ENCODE results near the gene MOBP.
"Not testable (repeated sequence)": the region's sequence is repeated elsewhere in the genome, so short reads cannot be mapped to it uniquely, and the experiment has no call there.

MOBP gene

DNA sequence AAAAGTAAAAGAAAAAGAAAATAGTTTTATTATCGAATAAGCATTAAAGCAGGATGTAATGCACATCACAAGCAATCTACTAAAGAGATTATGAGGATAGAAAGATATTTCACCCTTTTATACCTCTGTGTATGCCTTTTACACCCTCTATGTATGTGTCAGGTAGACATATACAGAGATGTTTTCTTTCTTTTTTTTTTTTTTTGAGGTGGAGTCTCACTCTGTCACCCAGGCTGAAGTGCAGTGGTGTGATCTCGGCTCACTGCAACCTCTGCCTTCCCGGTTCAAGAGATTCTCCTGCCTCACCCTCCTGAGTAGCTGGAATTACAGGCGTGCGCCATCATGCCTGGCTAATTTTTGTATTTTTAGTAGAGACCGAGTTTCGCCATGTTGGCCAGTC, 13.6 kb upstream of the MOBP start:
- H3K4me2 ChIP-seq (ENCODE audit: low read length); H3K4me3 ChIP-seq (ENCODE audit: low read length); H2BK120ac ChIP-seq (ENCODE audit: low read depth, low read length); H3K23ac ChIP-seq (ENCODE audit: low read length); DNase-seq; H3K4me1 ChIP-seq (ENCODE audit: control insufficient read depth, low read depth, low read length); H3K27ac ChIP-seq (ENCODE audit: low read depth, low read length); H3K79me1 ChIP-seq (ENCODE audit: low read length); H2AK5ac ChIP-seq (ENCODE audit: low read length); H2BK15ac ChIP-seq (replicated peaks; ENCODE audit: low read depth); H3K56ac ChIP-seq (ENCODE audit: low read length); H3K27me3 ChIP-seq (ENCODE audit: insufficient read depth, low read length, poor library complexity); H3K36me3 ChIP-seq (ENCODE audit: control insufficient read depth, insufficient read depth, low read length); H3K9ac ChIP-seq (ENCODE audit: low read length); H2BK5ac ChIP-seq (ENCODE audit: low read length); H3K4ac ChIP-seq (ENCODE audit: low read depth, low read length); H3K79me2 ChIP-seq (ENCODE audit: control insufficient read depth, insufficient read depth, low read length); H3K18ac ChIP-seq (ENCODE audit: low read length); H4K8ac ChIP-seq (ENCODE audit: low read depth, low read length); H4K5ac ChIP-seq (ENCODE audit: low read length): not testable (repeated sequence)
- no CpG with 5 or more reads among the region's 7 CpGs for WGBS (ENCODE audit: extremely low coverage, insufficient coverage, low lambda C conversion rate)

DNA sequence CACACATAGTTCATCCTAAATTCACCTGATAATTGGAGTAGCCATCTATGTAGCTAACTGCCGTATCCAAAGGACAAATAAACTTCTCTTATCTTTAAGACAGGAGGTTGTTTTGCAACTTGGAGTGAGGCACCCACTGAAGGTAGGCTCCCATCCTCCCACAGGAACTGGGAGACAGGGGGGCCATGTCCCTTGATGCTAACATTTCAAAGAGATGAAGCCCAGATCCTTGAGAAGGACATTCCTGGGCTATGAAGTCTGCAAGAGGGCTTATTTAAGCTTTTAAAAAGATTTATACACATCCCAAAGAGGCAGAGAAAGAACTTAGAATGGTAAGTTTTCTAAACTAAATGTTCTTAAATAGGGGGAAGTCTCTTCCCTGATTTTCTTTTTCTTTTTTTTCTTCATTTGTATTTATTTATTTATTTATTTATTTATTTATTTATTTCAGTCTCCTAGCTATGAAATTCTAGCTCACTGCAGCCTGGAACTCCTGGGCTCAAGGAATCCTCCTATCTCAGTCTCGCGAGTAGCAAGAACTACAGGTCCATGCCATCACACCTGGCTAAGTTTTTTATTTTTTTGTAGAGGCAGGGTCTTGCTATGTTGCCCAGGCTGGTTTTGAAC, 12.8 kb upstream of the MOBP start:
- Histone ChIP-seq H4K8ac (ENCODE audit: low read depth, low read length) (no peak overlapping the region), H2AK5ac (ENCODE audit: low read length) (no peak overlapping the region), H3K27me3 (ENCODE audit: insufficient read depth, low read length, poor library complexity) (no peaks in the 10 kb centered on the region), H2BK5ac (ENCODE audit: low read length) (no peak overlapping the region), H3K18ac (ENCODE audit: low read length) (no peak overlapping the region), H3K4me3 (ENCODE audit: low read length) (no peak overlapping the region), H2BK15ac (replicated peaks; ENCODE audit: low read depth) (no peak overlapping the region), H3K9ac (ENCODE audit: low read length) (no peak overlapping the region), H3K4ac (ENCODE audit: low read depth, low read length) (no peak overlapping the region), H3K23ac (ENCODE audit: low read length) (no peak overlapping the region), H3K36me3 (ENCODE audit: control insufficient read depth, insufficient read depth, low read length) (no peaks in the 10 kb centered on the region), H3K79me1 (ENCODE audit: low read length) (no peaks in the 10 kb centered on the region), H3K79me2 (ENCODE audit: control insufficient read depth, insufficient read depth, low read length) (no peaks in the 10 kb centered on the region), H2BK120ac (ENCODE audit: low read depth, low read length) (no peak overlapping the region), H3K4me1 (ENCODE audit: control insufficient read depth, low read depth, low read length) (no peaks in the 10 kb centered on the region), H3K56ac (ENCODE audit: low read length) (no peak overlapping the region), H4K5ac (ENCODE audit: low read length) (no peak overlapping the region), H3K4me2 (ENCODE audit: low read length) (no peak overlapping the region), H3K27ac (ENCODE audit: low read depth, low read length) (no peak overlapping the region)
- DNase-seq = no peak
- no CpG with 5 or more reads among the region's 3 CpGs for WGBS (ENCODE audit: extremely low coverage, insufficient coverage, low lambda C conversion rate)

DNA sequence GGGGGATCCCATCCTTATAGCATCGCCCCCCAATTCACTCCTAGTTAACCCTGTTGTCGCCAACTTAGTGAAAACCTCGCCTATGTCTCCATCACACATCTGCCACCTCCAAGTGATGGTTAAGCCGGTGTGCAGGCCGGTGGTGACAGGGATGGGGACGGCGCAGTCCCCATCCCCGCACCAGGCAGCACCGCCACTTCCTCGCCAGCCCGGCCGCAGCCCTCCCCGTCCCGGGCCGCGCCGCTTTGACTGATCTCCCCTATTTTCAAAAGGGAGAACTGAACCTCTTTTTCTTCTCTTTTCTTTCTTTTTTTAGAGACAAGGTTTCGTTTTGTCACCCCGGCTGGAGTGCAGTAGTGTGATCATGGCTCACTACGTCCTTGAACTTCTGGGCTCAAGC, 11.3 kb upstream of the MOBP start:
- Histone ChIP-seq H2BK120ac (ENCODE audit: low read depth, low read length) (no peak overlapping the region), H3K18ac (ENCODE audit: low read length) (no peak overlapping the region), H3K4me3 (ENCODE audit: low read length) (no peak overlapping the region), H3K79me1 (ENCODE audit: low read length) (no peaks in the 10 kb centered on the region), H3K36me3 (ENCODE audit: control insufficient read depth, insufficient read depth, low read length) (no peaks in the 10 kb centered on the region), H2BK5ac (ENCODE audit: low read length) (no peak overlapping the region), H3K23ac (ENCODE audit: low read length) (no peak overlapping the region), H2AK5ac (ENCODE audit: low read length) (no peak overlapping the region), H3K79me2 (ENCODE audit: control insufficient read depth, insufficient read depth, low read length) (no peaks in the 10 kb centered on the region), H4K5ac (ENCODE audit: low read length) (no peak overlapping the region), H3K9ac (ENCODE audit: low read length) (no peak overlapping the region), H3K27me3 (ENCODE audit: insufficient read depth, low read length, poor library complexity) (no peaks in the 10 kb centered on the region), H3K4me1 (ENCODE audit: control insufficient read depth, low read depth, low read length) (no peaks in the 10 kb centered on the region), H2BK15ac (replicated peaks; ENCODE audit: low read depth) (no peak overlapping the region), H3K4me2 (ENCODE audit: low read length) (no peak overlapping the region), H4K8ac (ENCODE audit: low read depth, low read length) (no peak overlapping the region), H3K27ac (ENCODE audit: low read depth, low read length) (no peak overlapping the region), H3K56ac (ENCODE audit: low read length) (no peak overlapping the region), H3K4ac (ENCODE audit: low read depth, low read length) (no peak overlapping the region)
- no CpG with 5 or more reads among the region's 20 CpGs for WGBS (ENCODE audit: extremely low coverage, insufficient coverage, low lambda C conversion rate)
- DNase-seq = no peak

DNA sequence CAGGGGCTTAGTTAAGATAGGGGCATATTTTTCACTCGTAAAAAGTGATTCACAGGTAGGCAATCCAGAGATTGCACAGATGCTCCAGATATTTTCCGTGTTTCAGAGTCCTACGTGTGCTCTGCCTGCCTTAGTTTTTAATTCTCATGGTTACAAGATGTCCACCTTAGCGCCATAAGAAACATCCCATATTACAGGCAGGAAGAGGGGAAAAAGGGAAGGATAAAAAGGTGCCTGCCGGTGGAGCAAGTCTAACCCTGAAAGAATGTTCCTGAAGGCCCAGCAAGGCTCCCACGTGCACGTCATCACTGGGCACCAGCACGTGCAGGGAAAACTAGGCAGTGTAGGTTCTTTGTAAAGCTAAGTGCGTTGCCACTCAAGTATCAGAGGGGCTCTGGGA, 10.1 kb upstream of the MOBP start:
- no peak overlapping the region for H2AK5ac ChIP-seq (ENCODE audit: low read length)
- H3K18ac ChIP-seq (ENCODE audit: low read length) = no peak overlapping the region
- H3K9ac ChIP-seq (ENCODE audit: low read length) = no peak overlapping the region
- no peak overlapping the region for H4K8ac ChIP-seq (ENCODE audit: low read depth, low read length)
- H3K4ac ChIP-seq (ENCODE audit: low read depth, low read length) = no peak overlapping the region
- no peaks in the 10 kb centered on the region for H3K27me3 ChIP-seq (ENCODE audit: insufficient read depth, low read length, poor library complexity)
- H3K27ac ChIP-seq (ENCODE audit: low read depth, low read length) = no peak overlapping the region
- H3K56ac ChIP-seq (ENCODE audit: low read length) = no peak overlapping the region
- no peaks in the 10 kb centered on the region for H3K36me3 ChIP-seq (ENCODE audit: control insufficient read depth, insufficient read depth, low read length)
- no peak overlapping the region for H3K23ac ChIP-seq (ENCODE audit: low read length)
- no peaks in the 10 kb centered on the region for H3K79me2 ChIP-seq (ENCODE audit: control insufficient read depth, insufficient read depth, low read length)
- H2BK15ac ChIP-seq (replicated peaks; ENCODE audit: low read depth) = no peak overlapping the region
- H3K4me3 ChIP-seq (ENCODE audit: low read length) = no peak overlapping the region
- no peak overlapping the region for H2BK5ac ChIP-seq (ENCODE audit: low read length)
- no peak overlapping the region for H4K5ac ChIP-seq (ENCODE audit: low read length)
- no peaks in the 10 kb centered on the region for H3K79me1 ChIP-seq (ENCODE audit: low read length)
- no peak overlapping the region for H3K4me2 ChIP-seq (ENCODE audit: low read length)
- no peak overlapping the region for H2BK120ac ChIP-seq (ENCODE audit: low read depth, low read length)
- WGBS (ENCODE audit: extremely low coverage, insufficient coverage, low lambda C conversion rate) = no CpG with 5 or more reads among the region's 9 CpGs
- no peak for DNase-seq
- no peaks in the 10 kb centered on the region for H3K4me1 ChIP-seq (ENCODE audit: control insufficient read depth, low read depth, low read length)

DNA sequence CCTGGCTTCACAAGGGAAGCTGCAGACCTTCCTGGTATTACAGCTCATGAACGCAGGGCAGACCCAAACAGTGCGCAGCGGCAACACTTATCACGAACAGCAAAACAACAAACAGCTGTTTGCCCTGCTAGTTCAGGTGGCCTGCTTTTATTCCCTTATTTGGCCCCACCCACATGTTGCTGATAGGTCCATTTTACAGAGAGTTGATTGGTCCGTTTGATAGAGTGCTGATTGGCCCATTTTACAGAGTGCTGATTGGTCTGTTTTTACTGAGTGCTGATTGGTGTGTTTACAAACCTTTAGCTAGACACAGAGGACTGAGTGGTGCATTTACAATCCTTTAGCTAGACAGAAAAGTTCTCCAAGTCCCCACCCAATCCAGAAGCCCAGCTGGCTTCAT, 8.9 kb upstream of the MOBP start:
- not testable (repeated sequence) for H4K8ac ChIP-seq (ENCODE audit: low read depth, low read length); H3K56ac ChIP-seq (ENCODE audit: low read length); H3K27me3 ChIP-seq (ENCODE audit: insufficient read depth, low read length, poor library complexity); H3K4me2 ChIP-seq (ENCODE audit: low read length); H3K4me1 ChIP-seq (ENCODE audit: control insufficient read depth, low read depth, low read length); H3K36me3 ChIP-seq (ENCODE audit: control insufficient read depth, insufficient read depth, low read length); H3K4me3 ChIP-seq (ENCODE audit: low read length); H3K18ac ChIP-seq (ENCODE audit: low read length); H3K4ac ChIP-seq (ENCODE audit: low read depth, low read length); H2BK15ac ChIP-seq (replicated peaks; ENCODE audit: low read depth); H3K79me1 ChIP-seq (ENCODE audit: low read length); H3K27ac ChIP-seq (ENCODE audit: low read depth, low read length); H2BK5ac ChIP-seq (ENCODE audit: low read length); H3K23ac ChIP-seq (ENCODE audit: low read length); H3K79me2 ChIP-seq (ENCODE audit: control insufficient read depth, insufficient read depth, low read length); H2BK120ac ChIP-seq (ENCODE audit: low read depth, low read length); H2AK5ac ChIP-seq (ENCODE audit: low read length); H3K9ac ChIP-seq (ENCODE audit: low read length); H4K5ac ChIP-seq (ENCODE audit: low read length); DNase-seq
- no CpG with 5 or more reads among the region's 5 CpGs for WGBS (ENCODE audit: extremely low coverage, insufficient coverage, low lambda C conversion rate)

DNA sequence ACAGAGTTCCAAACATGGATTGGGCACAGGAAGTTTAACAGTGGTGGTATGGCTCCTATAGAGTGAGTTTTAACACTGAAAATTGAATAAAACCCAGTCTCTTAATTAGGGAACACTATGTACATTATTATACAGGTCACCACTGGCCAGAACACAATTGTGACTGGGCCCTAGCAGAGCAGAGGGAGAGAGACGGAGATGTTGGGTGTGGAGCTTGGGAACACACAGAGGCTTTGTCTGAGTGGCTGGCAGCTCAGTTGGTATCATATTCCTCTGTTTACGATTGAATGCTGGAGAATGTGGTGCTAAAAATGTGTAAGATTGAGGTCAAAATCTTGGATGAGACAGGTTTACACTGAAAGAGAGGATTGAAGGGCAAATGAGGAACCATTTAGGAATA, 6.8 kb upstream of the MOBP start:
- no peak overlapping the region for H4K8ac ChIP-seq (ENCODE audit: low read depth, low read length)
- H3K27ac ChIP-seq (ENCODE audit: low read depth, low read length) = no peak overlapping the region
- H3K9ac ChIP-seq (ENCODE audit: low read length) = no peak overlapping the region
- WGBS (ENCODE audit: extremely low coverage, insufficient coverage, low lambda C conversion rate) = no CpG with 5 or more reads among the region's 2 CpGs
- no peaks in the 10 kb centered on the region for H3K79me2 ChIP-seq (ENCODE audit: control insufficient read depth, insufficient read depth, low read length)
- no peak overlapping the region for H2AK5ac ChIP-seq (ENCODE audit: low read length)
- H2BK5ac ChIP-seq (ENCODE audit: low read length) = no peak overlapping the region
- H3K23ac ChIP-seq (ENCODE audit: low read length) = no peak overlapping the region
- no peaks in the 10 kb centered on the region for H3K4me1 ChIP-seq (ENCODE audit: control insufficient read depth, low read depth, low read length)
- no peak overlapping the region for H3K56ac ChIP-seq (ENCODE audit: low read length)
- no peak overlapping the region for H4K5ac ChIP-seq (ENCODE audit: low read length)
- no peak overlapping the region for H3K4me2 ChIP-seq (ENCODE audit: low read length)
- no peak overlapping the region for H2BK15ac ChIP-seq (replicated peaks; ENCODE audit: low read depth)
- no peak overlapping the region for H3K4ac ChIP-seq (ENCODE audit: low read depth, low read length)
- H3K27me3 ChIP-seq (ENCODE audit: insufficient read depth, low read length, poor library complexity) = no peaks in the 10 kb centered on the region
- no peak overlapping the region for H3K4me3 ChIP-seq (ENCODE audit: low read length)
- no peak overlapping the region for H3K18ac ChIP-seq (ENCODE audit: low read length)
- H3K79me1 ChIP-seq (ENCODE audit: low read length) = no peaks in the 10 kb centered on the region
- DNase-seq = no peak
- no peak overlapping the region for H2BK120ac ChIP-seq (ENCODE audit: low read depth, low read length)
- no peaks in the 10 kb centered on the region for H3K36me3 ChIP-seq (ENCODE audit: control insufficient read depth, insufficient read depth, low read length)
